Measurements from ENCODE around the gene RAB18. TPM values are rescaled to one million over a fixed set of nuclear protein-coding genes. Genes with fewer than 3 reads are reported as not detected.

RAB18 gene
- total and polyA plus RNA-seq, 11 donors: 28.4 to 145 (median 125) TPM

DNA sequence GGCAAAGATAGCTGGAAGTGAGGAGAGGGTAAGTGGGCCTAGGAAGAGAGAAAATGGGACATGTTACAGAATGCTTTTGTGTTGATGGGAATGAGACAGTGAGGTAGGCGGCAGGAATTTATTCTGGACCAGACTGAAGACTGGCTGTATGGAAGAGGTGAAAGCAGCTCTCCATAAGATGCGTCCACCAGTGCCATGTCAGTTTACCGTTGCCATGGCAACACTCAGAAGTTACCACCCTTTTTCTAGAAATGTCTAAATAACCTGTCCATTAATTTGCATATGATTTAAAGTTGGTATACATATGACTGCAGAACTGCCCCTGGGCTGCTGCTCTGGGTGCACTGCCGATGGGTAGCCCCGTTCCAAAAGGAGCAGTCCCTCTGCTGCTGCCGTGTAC is 46.7 kb downstream of the RAB18 start:
- WGBS, 4 donors: 75 to 89% (median 84%) methylated on average over 6 of the region's 6 CpGs
- Histone ChIP-seq H3K36me3 (peaks cover 0 to 14% (median 3%) of the 10 kb centered on the region in 9 donors), H3K4me3 (no peak overlapping the region), H3K9me3 (no peaks in the 10 kb centered on the region), H3K27ac (no peak overlapping the region), H3K4me1 (peaks cover 0 to 3% (median 0%) of the 10 kb centered on the region in 12 donors), H3K27me3 (no peaks in the 10 kb centered on the region)
- intact Hi-C loops (cut with DNase I): loop anchor here in 4 of 10 donors (10.0 kb wide), 3 partner anchors 104 to 834 kb away; no protein-coding TSS in a partner anchor
- DNase-seq (no peak), ATAC-seq (peak in 1 of 4 donors; percentile 11)
- TF ChIP-seq POLR2A (IDR thresholded peaks at IDR 0.05): no peak
- TF ChIP-seq, protein P1, sequence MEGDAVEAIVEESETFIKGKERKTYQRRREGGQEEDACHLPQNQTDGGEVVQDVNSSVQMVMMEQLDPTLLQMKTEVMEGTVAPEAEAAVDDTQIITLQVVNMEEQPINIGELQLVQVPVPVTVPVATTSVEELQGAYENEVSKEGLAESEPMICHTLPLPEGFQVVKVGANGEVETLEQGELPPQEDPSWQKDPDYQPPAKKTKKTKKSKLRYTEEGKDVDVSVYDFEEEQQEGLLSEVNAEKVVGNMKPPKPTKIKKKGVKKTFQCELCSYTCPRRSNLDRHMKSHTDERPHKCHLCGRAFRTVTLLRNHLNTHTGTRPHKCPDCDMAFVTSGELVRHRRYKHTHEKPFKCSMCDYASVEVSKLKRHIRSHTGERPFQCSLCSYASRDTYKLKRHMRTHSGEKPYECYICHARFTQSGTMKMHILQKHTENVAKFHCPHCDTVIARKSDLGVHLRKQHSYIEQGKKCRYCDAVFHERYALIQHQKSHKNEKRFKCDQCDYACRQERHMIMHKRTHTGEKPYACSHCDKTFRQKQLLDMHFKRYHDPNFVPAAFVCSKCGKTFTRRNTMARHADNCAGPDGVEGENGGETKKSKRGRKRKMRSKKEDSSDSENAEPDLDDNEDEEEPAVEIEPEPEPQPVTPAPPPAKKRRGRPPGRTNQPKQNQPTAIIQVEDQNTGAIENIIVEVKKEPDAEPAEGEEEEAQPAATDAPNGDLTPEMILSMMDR (IDR thresholded peaks at IDR 0.05): no peak

DNA sequence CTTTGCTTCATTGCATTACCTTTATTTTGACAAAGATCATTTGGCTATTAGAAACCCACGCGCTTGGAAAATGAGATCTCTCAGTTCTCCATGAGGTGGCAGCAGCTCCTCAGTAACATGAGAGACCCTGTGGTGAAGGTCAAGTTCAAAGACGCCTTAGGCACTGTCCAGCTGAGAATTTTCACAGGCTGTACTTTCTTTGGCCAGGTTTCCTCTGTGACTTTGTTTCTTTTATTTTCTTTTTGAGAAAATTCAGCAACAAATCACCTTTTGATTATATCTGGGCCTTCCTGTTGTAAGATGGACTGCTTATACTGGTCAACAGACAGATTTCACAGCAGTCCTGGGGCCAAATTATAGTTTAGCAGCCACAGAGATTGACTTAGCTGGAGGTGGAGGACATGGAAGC is 54.5 kb downstream of the RAB18 start:
- 3 to 6% (median 3%) methylated on average over 3 of the region's 3 CpGs for WGBS, 4 donors
- TF ChIP-seq POLR2A (IDR thresholded peaks at IDR 0.05): no peak
- TF ChIP-seq, protein P1 (IDR thresholded peaks at IDR 0.05): peak; percentile 51 to 81 (median 66)
- Histone ChIP-seq H3K27me3 (no peaks in the 10 kb centered on the region), H3K9me3 (no peaks in the 10 kb centered on the region), H3K36me3 (no peaks in the 10 kb centered on the region), H3K4me3 (no peak overlapping the region), H3K27ac (no peak overlapping the region), H3K4me1 (peaks cover 0 to 4% (median 0%) of the 10 kb centered on the region in 12 donors)
- intact Hi-C loops (cut with DNase I): loop anchor here in 8 of 10 donors (1.0 to 10.0 kb wide), 10 partner anchors 96 to 826 kb away; no protein-coding TSS in a partner anchor
- ATAC-seq (peak; percentile 71 to 89 (median 86)), DNase-seq (peak in 4 of 5 donors; percentile 37 to 57 (median 42))

DNA sequence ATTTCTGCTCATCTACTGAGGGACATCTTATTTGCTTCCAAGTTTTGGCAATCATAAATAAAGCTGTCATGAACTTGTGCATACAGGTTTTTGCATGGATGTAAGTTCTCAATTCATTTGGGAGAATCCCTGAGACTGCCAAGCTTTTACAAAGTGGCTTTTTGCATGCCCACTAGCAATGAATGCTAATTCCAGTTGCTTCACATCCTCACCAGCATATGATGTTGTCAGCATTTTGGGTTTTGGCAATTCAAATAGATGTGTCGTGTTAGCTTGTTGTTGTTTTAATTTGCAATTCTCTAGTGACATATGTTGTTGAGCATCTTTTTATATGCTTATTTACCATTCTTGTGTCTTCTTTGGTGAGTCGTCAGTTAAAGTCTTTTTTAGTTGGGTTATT is 57.2 kb downstream of the RAB18 start:
- H3K9me3 ChIP-seq: peaks cover 0 to 4% (median 0%) of the 10 kb centered on the region in 12 donors
- no peaks in the 10 kb centered on the region for H3K36me3 ChIP-seq
- WGBS, 4 donors: 78 to 87% (median 86%) methylated on average over 2 of the region's 2 CpGs
- H3K4me1 ChIP-seq: peaks cover 0 to 7% (median 0%) of the 10 kb centered on the region in 12 donors
- no peak for TF ChIP-seq POLR2A (IDR thresholded peaks at IDR 0.05)
- TF ChIP-seq, protein P1 (IDR thresholded peaks at IDR 0.05): no peak
- no peaks in the 10 kb centered on the region for H3K27me3 ChIP-seq
- ATAC-seq (no peak), DNase-seq (no peak)
- H3K4me3 ChIP-seq: no peak overlapping the region
- no peak overlapping the region for H3K27ac ChIP-seq
- intact Hi-C loops (cut with DNase I): loop anchor here in 2 of 10 donors (5.0 to 10.0 kb wide), 2 partner anchors 176 to 683 kb away; no protein-coding TSS in a partner anchor

DNA sequence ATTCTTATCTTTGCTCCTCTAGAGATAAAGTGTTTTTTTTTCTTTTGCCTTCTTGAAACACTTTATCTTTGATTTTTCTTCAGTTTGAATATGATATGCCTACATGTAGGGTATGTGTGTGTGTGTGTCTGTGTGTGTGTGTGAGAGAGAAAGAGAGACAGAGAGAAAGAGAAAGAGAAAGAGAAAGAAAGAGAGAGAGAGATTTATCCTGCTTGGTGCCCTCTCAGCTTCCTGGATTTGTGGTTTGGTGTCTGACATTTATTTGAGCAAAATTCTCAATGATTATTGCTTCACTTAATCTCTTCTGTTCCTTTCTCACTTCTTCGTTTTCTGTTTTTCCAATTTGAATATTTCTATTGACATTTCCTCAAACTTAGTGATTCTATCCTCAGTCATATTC is 60.3 kb downstream of the RAB18 start:
- Histone ChIP-seq H3K9me3 (peaks cover 0 to 4% (median 0%) of the 10 kb centered on the region in 12 donors), H3K27ac (peak overlapping the region in 2 of 12 donors; percentile 3 to 33), H3K4me1 (peaks cover 0 to 15% (median 0%) of the 10 kb centered on the region in 12 donors), H3K27me3 (no peaks in the 10 kb centered on the region), H3K4me3 (no peak overlapping the region), H3K36me3 (no peaks in the 10 kb centered on the region)
- TF ChIP-seq, protein P1 (IDR thresholded peaks at IDR 0.05): no peak
- TF ChIP-seq POLR2A (IDR thresholded peaks at IDR 0.05): no peak
- DNase-seq (no peak), ATAC-seq (no peak)
- WGBS, 4 donors: 69 to 78% (median 72%) methylated on average over 1 of the region's 1 CpG
- intact Hi-C loops (cut with DNase I): loop anchor here in 2 of 10 donors (5.0 to 10.0 kb wide), 2 partner anchors 173 to 680 kb away; no protein-coding TSS in a partner anchor
